DMS 273 (cell line): ENCODE results near the gene LRRTM4.
"Not testable (repeated sequence)": the region's sequence is repeated elsewhere in the genome, so short reads cannot be mapped to it uniquely, and the experiment has no call there.

ENCODE experiments used
- DNase-seq: peaks from one replicate; lab custom pipeline; 2025; ENCODE audit not compliant: unreplicated experiment; lab: John Stamatoyannopoulos, UW

Gene LRRTM4

DNA sequence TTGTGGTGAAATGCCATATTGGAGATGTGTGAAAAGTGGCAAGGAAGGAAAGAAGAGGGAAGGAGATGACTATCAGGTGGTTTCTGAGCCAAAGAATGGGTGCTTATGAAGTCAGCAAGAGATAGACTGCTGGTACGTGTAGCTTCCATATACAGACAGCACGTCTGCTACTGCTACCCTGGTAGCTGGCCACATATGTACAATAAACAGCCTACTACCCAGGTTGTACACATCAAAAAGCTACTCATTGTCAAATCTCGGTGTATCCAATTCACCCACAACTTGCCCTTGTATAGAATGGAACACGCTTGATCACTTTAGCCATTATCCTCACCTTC, 761.8 kb downstream of the LRRTM4 start:
- no peak for DNase-seq

DNA sequence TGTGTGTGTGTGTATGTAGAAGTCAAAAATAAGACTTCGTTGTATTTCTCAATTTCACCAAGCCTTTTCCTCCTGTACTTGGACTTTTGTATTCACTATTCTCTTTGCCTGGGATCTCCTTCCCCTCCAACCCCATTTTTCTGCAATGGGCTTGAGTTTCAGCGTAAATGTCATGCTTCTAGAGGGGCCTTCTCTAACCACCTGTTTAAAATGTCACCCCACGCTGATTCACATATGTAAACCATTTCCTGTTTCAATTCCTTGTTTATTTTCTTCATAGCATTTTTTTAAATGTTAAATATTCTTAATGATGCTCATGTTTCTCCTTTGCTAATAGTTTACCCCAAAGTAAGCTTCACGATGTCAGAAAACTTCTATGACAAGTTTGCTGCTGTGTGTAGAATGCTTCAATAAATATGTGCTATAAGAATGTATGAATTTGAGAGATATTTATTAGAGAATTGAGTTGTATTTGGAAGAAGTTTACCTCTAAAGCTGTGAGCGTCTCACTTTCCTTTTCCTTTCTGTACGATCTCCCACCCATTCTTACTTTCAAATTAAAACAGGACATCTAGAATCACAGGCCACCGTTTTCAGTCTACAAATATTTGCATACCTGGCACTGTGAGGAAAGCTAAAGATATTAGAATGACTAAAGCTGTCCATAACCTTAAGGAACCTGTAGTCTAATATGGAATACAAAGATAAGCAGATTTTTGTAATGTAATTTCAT, 762.4 kb downstream of the LRRTM4 start:
- no peak for DNase-seq

DNA sequence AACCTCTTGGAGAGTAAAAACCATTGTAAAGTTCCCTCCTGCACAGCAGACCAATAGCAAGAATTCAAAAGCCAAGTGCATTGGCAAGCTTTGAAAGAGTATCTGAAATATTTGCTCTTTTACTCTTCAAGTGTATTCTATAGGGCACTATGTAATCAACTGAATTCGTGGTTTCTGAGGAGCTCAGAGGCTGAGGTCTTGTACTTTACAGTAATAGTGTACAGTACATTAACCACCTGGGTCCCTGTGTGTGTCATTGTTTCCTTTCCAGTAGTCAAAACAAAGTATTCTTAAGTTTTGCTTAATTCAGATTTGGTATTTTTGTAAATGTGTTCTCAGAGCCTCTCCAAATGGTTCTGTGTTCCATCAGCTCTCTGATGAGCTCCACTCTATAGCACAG, 769.7 kb downstream of the LRRTM4 start:
- no peak for DNase-seq

DNA sequence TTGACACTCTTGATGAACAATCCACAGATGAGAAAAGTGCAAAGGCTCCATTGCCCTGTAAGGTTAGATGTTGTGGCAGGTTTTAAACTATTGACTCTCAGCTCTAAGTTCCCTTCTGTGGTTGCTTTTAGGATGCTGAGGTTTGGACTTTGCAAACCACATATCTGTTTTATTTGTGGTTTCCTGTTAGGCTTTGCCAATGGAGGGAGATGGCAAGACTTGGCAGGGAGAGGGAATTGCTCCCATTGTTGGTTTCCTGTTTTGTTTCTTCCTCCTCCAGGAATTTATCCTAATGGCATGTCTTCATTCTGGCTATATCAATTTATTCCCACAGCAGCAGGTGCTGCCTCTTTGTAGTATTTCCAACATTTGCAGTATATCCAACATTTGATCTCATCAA, 772.3 kb downstream of the LRRTM4 start:
- DNase-seq, result no peak

DNA sequence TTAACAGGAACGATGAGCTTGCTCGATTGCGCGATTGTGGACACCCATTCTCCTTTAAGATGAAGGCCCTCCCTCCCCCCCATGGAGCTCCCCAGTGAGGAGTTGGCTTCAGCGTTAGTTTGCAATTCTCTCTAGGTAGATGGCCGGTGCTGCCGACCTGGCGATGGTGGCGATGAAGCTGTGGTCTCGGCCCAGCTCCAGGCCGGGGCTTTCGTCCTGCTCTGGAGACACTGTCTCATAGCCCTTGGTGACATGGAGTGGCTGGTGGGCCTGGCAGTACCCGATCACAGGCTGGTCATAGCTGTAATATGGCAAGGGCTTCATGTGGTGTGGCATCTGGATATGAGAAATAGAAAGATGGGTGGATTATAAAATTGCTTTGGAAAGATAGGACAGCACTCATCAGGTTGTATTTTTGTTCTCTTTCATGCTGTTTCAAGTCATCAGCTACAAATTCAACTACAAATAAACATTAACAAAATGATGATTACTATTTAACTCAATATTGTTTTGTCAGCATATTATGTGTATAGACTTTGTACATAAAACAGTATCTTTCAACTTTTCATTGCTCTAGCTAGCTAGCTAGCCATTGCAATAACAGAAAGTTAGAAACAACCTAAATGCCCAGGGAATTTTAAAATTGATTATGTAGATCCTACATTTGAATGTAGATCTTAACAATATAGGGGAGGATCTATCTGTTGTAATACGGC, 773.4 kb downstream of the LRRTM4 start:
- no peak for DNase-seq

DNA sequence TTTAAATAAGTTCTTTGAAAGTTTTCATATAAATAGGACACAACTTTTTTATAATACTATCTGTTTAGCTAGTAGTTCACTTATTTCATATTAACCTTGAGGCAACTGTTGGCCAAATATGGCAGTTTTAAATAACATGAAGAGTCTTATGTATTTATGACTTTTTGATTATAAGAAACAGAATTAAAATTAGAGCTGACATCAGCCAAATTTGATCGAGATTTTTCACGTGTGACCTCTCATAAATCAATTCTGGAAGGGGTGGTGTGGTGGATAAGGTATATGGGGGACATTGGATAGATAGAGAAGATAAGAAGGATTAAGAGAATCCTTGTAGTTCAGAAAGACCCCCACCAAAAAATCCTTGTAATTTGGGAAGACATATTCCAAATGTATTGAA, 776.6 kb downstream of the LRRTM4 start:
- DNase-seq, result no peak

DNA sequence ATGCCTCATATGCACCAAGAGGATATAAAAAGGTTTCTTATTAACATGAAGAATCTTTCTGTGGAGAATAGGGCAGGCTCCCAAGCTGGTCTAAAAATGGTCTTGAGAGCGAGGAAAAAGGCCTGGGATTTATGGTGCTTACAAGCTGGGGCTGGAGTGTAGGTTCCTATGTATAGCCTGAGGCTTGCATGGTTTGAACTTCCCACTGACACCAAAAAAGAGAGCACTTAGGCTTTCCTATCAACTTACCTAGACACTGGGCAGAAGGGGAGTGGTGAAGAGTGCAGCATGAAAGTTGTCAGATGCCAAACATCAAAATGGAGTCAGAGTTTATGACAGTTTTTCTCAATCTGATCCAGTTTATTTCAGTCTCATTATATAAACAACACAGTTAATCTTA, 784.6 kb downstream of the LRRTM4 start:
- no peak for DNase-seq

DNA sequence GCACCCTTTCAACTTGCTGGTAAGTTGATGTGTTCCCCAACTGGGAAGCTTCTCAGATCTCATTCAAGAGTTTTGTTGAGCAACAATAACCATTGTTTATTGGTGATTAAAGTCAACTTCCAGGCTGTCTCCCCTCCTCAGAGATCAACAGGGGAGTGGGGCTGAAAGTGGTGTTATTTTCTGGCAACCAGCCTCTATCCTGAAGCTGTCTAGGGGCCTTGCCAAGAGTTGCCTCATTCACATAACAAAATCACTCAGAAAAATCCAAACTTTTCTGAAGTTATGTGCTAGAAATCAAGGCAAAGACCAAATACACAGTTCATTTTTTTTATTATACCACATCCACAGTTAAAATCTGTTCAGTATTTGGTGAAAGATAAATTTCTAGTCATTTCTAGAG, 788.4 kb downstream of the LRRTM4 start:
- DNase-seq, result no peak

DNA sequence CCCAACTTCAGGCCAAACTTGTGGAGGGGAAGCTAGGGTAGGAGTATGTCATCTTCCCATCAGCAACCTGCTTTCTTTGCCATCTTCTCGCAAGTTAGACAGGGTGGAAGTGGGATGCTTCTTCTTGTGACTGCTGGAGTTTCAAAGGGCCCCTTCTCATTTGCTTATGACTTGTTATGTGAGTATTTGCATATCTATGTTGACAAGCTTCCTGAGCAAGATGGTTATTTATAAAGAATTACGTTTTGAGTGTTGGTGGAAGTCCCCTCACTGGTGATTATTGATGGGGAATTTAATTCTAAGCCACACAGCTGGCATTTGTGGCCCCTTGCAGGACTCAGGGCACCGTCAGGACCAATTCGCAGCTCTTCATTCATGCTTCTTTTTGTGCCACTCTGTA, 791.0 kb downstream of the LRRTM4 start:
- no peak for DNase-seq

DNA sequence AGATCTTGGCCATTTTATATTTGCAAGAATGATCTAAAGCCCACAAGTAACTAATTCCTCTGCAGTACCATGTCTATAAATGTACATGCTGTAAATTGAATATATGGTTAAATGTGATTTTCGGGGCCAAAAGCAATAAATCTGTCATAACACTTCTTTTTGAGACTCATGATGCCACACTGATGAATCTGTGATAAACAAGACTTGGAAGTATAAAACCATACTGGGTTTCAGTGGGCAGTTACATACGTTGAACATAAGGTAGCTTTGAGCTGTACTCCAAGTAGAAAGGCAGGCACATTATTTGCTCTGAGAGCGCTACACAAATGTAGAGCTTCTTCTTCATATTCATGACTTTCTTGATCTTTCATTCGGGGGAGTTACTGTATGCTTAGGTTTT, 792.2 kb downstream of the LRRTM4 start:
- no peak for DNase-seq

DNA sequence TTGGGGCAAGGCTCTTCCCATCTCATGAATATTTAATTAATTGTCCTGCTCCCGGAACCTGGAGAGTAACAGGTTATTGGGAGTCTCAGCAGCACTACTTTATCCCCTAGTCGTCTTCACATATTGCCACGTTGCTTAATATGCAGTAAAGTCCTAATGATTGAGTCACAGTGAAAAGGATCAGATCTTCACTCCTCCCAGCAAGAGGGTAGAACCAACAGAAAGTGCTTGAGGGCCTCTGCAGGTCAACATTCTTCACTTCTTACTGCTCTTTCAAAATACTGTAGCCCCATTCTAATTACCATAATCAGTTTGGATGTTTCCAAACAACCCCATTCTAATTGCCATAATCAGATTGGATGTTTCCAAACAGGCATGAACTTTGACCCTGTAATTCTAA, 801.0 kb downstream of the LRRTM4 start:
- DNase-seq, result no peak

DNA sequence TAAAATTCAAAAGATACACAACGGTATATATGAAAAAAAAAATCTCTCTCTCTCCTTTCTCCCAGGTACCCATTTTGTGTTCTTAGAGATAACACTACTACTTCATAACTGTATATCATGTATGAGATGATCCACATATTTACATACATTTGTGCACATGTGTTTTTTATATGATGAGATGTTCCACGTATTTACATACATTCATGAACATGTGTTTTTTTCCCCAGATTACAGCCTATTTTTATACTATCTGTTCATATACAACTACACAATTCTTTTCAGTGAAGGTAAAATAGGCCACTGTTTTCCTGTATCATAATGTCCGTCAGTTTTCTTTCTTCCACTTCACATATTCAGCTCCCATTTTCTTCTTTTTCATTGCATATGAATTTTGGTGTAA, 808.9 kb downstream of the LRRTM4 start:
- no peak for DNase-seq

DNA sequence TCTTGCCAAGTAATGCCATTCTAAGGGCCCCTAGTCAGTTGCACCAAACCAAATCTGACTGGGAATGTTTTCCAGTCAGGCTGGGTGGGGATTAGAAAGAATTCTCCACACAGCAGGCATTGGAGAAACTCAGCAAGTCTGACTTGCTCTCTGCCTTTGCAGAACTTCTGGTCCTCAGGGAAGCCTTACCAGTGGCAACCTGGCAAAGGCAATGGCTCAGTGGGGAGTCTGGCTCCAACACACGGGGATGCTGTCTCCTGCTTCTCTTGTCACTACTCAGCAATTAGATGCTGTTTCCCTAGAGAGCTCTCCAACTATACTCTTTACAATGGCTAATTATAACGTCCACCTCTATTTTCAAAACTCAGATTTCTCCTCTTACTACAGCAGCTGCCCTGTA, 810.7 kb downstream of the LRRTM4 start:
- no peak for DNase-seq

DNA sequence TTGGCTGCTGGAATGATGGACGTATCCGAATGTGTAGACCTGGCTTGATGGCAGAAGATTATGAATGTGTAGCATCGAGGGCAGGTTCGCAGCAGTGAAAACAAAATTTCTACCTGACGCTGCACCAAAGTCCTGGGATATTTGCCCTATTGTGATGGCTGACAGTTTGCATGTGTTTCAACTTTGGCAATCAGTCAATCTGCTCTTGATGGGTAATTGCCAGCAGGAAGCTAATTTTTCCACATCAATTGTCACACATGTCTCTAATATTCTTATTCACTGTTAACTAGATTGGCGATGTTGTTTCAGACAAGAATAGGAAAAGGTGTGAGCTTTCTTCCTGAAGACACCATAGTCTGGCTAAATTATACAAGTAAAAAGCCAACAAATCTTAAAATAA, 821.3 kb downstream of the LRRTM4 start:
- DNase-seq, result no peak

DNA sequence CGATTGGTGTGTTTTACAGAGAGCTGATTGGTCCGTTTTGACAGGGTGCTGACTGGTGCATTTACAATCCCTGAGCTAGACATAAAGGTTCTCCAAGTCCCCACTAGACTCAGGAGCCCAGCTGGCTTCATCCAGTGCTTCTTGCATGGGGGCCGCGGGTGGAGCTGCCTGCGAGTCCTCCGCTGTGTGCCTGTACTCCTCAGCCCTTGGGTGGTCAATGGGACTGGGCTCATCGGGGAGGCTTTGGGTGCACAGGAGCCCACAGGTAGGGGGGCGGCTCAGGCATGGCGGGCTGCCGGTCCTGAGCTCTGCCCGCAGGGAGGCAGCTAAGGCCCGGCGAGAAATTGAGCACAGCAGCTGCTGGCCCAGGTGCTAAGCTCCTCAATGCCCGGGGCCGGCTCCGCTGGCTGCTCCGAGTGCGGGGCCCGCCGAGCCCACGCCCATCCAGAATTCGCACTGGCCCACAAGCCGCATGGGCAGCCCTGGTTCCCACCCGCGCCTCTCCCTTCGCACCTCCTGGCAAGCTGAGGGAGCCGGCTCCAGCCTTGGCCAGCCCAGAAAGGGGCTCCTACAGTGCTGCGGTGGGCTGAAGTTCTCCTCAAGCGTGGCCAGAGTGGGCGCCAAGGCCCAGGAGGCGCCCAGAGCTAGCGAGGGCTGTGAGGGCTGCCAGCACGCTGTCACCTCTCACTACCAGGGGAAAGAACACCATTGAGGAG, 824.0 kb downstream of the LRRTM4 start:
- not testable (repeated sequence) for DNase-seq
